ENCODE measurements around the gene SRCIN1.

Gene SRCIN1

DNA sequence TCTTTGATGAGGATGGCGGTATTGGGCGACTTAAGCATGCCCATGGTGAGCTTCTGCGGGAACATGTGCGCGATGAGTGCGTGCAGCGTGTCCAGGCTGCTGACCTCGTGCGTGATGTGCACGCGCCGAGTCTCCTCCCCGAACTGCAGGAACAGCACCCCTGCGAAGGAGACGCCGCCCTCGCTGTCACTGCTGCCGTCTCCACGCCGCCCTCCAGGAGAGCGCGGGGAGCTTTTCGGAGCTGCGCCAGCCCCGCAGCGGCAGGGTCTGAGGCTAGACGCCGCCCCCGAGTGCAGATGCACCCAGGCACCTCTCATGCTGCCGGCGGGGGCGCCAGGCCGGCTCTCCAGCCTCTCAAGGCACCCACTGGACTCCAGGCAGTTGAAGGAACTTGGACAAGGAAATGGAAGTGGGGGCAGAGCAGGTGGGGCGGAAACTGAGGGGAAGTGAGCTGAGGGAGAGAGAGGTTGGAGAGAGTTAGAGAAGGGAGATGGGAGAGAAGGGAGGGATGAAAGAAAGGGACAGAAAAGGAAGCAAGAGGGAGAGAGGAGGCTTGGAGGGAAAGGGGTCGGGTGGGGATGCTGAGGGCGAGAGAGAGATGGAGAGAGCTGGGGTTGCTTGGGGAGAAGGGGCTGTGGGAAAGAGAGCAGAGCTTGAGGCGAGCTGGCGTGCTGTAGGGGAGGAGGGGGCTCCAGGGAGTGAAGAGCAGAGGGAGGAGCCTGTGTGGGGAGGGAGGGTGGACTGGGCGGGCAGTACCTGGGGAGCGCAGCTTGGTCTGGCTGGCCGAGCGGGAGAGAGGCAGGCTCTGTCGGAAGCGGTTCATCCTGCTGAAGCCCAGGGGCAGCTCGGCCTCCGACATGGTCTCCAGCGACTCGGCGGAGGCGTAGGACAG, 42.1 kb downstream of the SRCIN1 start:
- H2BK120ac ChIP-seq (ENCODE audit: low read depth, low read length) = no peak overlapping the region

DNA sequence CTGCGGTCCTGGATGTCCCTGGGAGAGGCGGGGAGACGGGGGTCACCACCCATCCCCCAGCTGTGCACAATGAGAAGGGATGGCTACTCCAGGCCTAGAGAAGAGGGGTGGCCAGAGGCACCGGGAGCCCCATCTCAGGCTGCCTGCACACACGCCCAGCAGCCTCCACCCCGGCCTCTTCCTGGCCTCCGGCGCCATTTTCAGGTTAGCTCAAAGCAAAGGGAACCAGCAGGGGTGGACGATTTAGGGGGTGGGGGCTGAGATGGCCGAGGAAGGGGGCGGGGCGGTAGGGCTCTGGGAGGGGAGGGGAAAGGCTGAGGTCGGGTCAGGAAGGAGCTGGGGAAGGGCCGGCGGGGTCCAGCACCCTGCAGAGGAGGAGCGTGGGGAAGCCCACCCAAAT, 42.8 kb downstream of the SRCIN1 start:
- peaks cover 88 to 93% of the 10 kb centered on the region in 2 experiments for H3K27me3 ChIP-seq (ENCODE audit: control insufficient read depth in 1 of 2, insufficient read depth in 1 of 2, low read length in 2 of 2)
- no peak overlapping the region for H2AFZ ChIP-seq (ENCODE audit: low read depth, low read length)
- no peak overlapping the region for H3K4ac ChIP-seq (ENCODE audit: low read depth in 1 of 2, low read length in 2 of 2)
- H3K14ac ChIP-seq (ENCODE audit: low read length in 2 of 2) = no peak overlapping the region
- WGBS = 4% methylated on average over 11 of the region's 16 CpGs
- no peak overlapping the region for H4K8ac ChIP-seq (ENCODE audit: low read length)
- no peaks in the 10 kb centered on the region for H3K9me3 ChIP-seq (ENCODE audit: control insufficient read depth, low read length)
- no peak overlapping the region for H3K9ac ChIP-seq (ENCODE audit: low read length)
- no peak overlapping the region for H3K27ac ChIP-seq (ENCODE audit: low read length, poor library complexity, severe bottlenecking)
- no peak overlapping the region for H3K23ac ChIP-seq (ENCODE audit: low read length in 2 of 2)
- H3K79me1 ChIP-seq (replicated peaks; ENCODE audit: low read length, poor library complexity, severe bottlenecking) = no peaks in the 10 kb centered on the region
- no peaks in the 10 kb centered on the region for H3K36me3 ChIP-seq (ENCODE audit: control insufficient read depth in 1 of 2, insufficient read depth in 2 of 2, low read depth in 1 of 2, low read length in 2 of 2)
- no peak overlapping the region for H3K4me3 ChIP-seq (ENCODE audit: insufficient read depth in 1 of 2, low read depth in 1 of 2, low read length in 2 of 2)
- no peak overlapping the region for H2BK12ac ChIP-seq (ENCODE audit: low read length in 2 of 2)
- no peak overlapping the region for H2BK120ac ChIP-seq (ENCODE audit: low read depth, low read length)
- H2BK15ac ChIP-seq (ENCODE audit: low read depth, poor library complexity, severe bottlenecking) = no peak overlapping the region
- H3K4me1 ChIP-seq (ENCODE audit: control insufficient read depth, insufficient read depth, low read depth, low read length) = peaks cover 20% of the 10 kb centered on the region
- H4K91ac ChIP-seq (ENCODE audit: low read length) = no peak overlapping the region
- no peak overlapping the region for H2AK5ac ChIP-seq (ENCODE audit: low read length, severe bottlenecking)
- H3K4me2 ChIP-seq (ENCODE audit: low read length, poor library complexity, severe bottlenecking) = no peak overlapping the region
- H2BK5ac ChIP-seq (ENCODE audit: low read depth, low read length, poor library complexity, severe bottlenecking) = no peak overlapping the region
- no peak overlapping the region for H3K18ac ChIP-seq (ENCODE audit: low read depth in 1 of 2, low read length in 2 of 2)
- no peak for DNase-seq

More for the DNA sequence above, 42.1 kb downstream of the SRCIN1 start:
- no peak overlapping the region for H3K23ac ChIP-seq (ENCODE audit: low read length in 2 of 2)
- no peak overlapping the region for H4K91ac ChIP-seq (ENCODE audit: low read length)
- no peak overlapping the region for H2BK5ac ChIP-seq (ENCODE audit: low read depth, low read length, poor library complexity, severe bottlenecking)
- no peak overlapping the region for H2AFZ ChIP-seq (ENCODE audit: low read depth, low read length)
- peak overlapping the region in 1 of 2 experiments; percentile 2 for H3K4me3 ChIP-seq (ENCODE audit: insufficient read depth in 1 of 2, low read depth in 1 of 2, low read length in 2 of 2)
- no peaks in the 10 kb centered on the region for H3K9me3 ChIP-seq (ENCODE audit: control insufficient read depth, low read length)
- H2BK12ac ChIP-seq (ENCODE audit: low read length in 2 of 2) = no peak overlapping the region
- H4K8ac ChIP-seq (ENCODE audit: low read length) = no peak overlapping the region
- H2BK15ac ChIP-seq (ENCODE audit: low read depth, poor library complexity, severe bottlenecking) = no peak overlapping the region
- no peak for DNase-seq
- no peak overlapping the region for H3K18ac ChIP-seq (ENCODE audit: low read depth in 1 of 2, low read length in 2 of 2)
- WGBS = 3% methylated on average over 50 of the region's 50 CpGs
- H3K27ac ChIP-seq (ENCODE audit: low read length, poor library complexity, severe bottlenecking) = no peak overlapping the region
- H2AK5ac ChIP-seq (ENCODE audit: low read length, severe bottlenecking) = no peak overlapping the region
- peak overlapping the region in 1 of 2 experiments; percentile 50 for H3K14ac ChIP-seq (ENCODE audit: low read length in 2 of 2)
- no peaks in the 10 kb centered on the region for H3K36me3 ChIP-seq (ENCODE audit: control insufficient read depth in 1 of 2, insufficient read depth in 2 of 2, low read depth in 1 of 2, low read length in 2 of 2)
- no peaks in the 10 kb centered on the region for H3K79me1 ChIP-seq (replicated peaks; ENCODE audit: low read length, poor library complexity, severe bottlenecking)
- no peak overlapping the region for H3K9ac ChIP-seq (ENCODE audit: low read length)
- peaks cover 92 to 98% of the 10 kb centered on the region in 2 experiments for H3K27me3 ChIP-seq (ENCODE audit: control insufficient read depth in 1 of 2, insufficient read depth in 1 of 2, low read length in 2 of 2)
- H3K4me2 ChIP-seq (ENCODE audit: low read length, poor library complexity, severe bottlenecking) = no peak overlapping the region
- H3K4ac ChIP-seq (ENCODE audit: low read depth in 1 of 2, low read length in 2 of 2) = no peak overlapping the region
- H3K4me1 ChIP-seq (ENCODE audit: control insufficient read depth, insufficient read depth, low read depth, low read length) = peaks cover 14% of the 10 kb centered on the region

DNA sequence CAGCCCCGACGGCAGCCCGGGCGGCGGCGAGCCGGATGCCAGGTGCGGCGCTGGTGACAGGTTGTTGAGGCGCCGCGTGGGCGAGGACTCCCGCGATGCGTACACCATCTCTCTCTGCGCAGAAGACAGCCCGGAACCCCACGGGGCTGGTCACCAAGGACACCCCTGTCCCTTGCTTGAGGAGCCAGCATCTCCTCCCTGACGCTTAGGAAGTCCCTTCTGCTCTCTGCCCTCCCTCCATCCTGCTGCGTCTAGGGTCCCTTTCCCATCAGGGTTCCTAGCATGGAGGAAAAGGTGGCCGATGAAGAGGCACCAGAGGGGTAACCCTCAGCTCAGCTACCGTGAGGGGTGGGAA, 43.6 kb downstream of the SRCIN1 start:
- Histone ChIP-seq H3K9me3 (ENCODE audit: control insufficient read depth, low read length) (no peaks in the 10 kb centered on the region), H3K36me3 (ENCODE audit: control insufficient read depth in 1 of 2, insufficient read depth in 2 of 2, low read depth in 1 of 2, low read length in 2 of 2) (no peaks in the 10 kb centered on the region), H2AFZ (ENCODE audit: low read depth, low read length) (no peak overlapping the region), H4K8ac (ENCODE audit: low read length) (no peak overlapping the region), H2BK5ac (ENCODE audit: low read depth, low read length, poor library complexity, severe bottlenecking) (no peak overlapping the region), H3K23ac (ENCODE audit: low read length in 2 of 2) (peak overlapping the region in 1 of 2 experiments; percentile 46), H2BK12ac (ENCODE audit: low read length in 2 of 2) (no peak overlapping the region), H3K9ac (ENCODE audit: low read length) (no peak overlapping the region), H2BK120ac (ENCODE audit: low read depth, low read length) (no peak overlapping the region), H3K4me2 (ENCODE audit: low read length, poor library complexity, severe bottlenecking) (no peak overlapping the region), H3K14ac (ENCODE audit: low read length in 2 of 2) (no peak overlapping the region), H3K4ac (ENCODE audit: low read depth in 1 of 2, low read length in 2 of 2) (no peak overlapping the region), H3K27ac (ENCODE audit: low read length, poor library complexity, severe bottlenecking) (no peak overlapping the region), H2BK15ac (ENCODE audit: low read depth, poor library complexity, severe bottlenecking) (no peak overlapping the region), H3K27me3 (ENCODE audit: control insufficient read depth in 1 of 2, insufficient read depth in 1 of 2, low read length in 2 of 2) (peaks cover 86 to 88% of the 10 kb centered on the region in 2 experiments), H3K4me1 (ENCODE audit: control insufficient read depth, insufficient read depth, low read depth, low read length) (peaks cover 23% of the 10 kb centered on the region), H3K18ac (ENCODE audit: low read depth in 1 of 2, low read length in 2 of 2) (no peak overlapping the region), H3K4me3 (ENCODE audit: insufficient read depth in 1 of 2, low read depth in 1 of 2, low read length in 2 of 2) (no peak overlapping the region), H2AK5ac (ENCODE audit: low read length, severe bottlenecking) (no peak overlapping the region), H4K91ac (ENCODE audit: low read length) (no peak overlapping the region), H3K79me1 (replicated peaks; ENCODE audit: low read length, poor library complexity, severe bottlenecking) (no peaks in the 10 kb centered on the region)
- DNase-seq = no peak
- WGBS = 5% methylated on average over 20 of the region's 23 CpGs

DNA sequence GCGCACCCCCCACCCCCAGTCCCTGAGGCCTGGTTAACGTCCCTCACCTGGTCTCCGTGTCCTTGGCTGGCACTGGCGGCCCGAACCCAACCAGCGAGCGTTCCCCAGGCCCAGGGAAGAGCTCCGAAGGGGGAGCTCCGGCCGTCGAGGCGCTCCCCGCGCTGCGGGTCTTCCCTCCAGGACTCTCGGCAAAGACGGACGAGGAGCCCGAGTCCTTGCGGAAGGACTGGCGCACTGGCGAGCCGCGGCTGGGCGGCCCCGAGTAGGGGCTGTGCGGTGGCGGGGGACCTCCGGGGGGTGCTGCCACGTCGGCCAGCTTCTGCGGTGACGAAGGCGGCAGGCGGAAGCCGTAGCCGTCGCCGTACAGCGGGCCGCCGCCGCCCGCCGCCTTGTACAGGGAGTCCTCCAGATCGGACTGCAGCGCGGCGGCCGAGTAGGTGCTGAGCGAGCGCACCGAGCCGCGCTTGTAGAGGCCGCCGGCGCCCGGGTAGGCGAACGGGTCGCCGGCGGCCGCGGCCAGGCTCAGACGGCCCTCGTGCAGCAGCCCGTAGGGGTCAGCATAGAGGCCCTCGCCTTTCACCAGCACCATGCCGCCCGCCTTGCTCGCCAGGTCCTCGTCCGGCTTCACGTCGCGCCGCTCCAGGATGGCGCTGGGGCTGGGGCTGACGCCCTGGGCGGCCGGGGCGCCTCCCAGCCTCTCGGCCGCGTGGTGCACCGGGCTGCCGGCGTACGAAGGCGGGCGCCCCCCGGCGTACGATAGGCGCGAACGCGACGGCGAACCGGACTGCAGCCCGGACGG, 44.1 kb downstream of the SRCIN1 start:
- Histone ChIP-seq H3K9ac (ENCODE audit: low read length) (no peak overlapping the region), H3K4ac (ENCODE audit: low read depth in 1 of 2, low read length in 2 of 2) (no peak overlapping the region), H3K23ac (ENCODE audit: low read length in 2 of 2) (no peak overlapping the region), H3K27me3 (ENCODE audit: control insufficient read depth in 1 of 2, insufficient read depth in 1 of 2, low read length in 2 of 2) (peaks cover 80 to 88% of the 10 kb centered on the region in 2 experiments), H3K4me3 (ENCODE audit: insufficient read depth in 1 of 2, low read depth in 1 of 2, low read length in 2 of 2) (no peak overlapping the region), H3K14ac (ENCODE audit: low read length in 2 of 2) (no peak overlapping the region), H2AK5ac (ENCODE audit: low read length, severe bottlenecking) (no peak overlapping the region), H3K18ac (ENCODE audit: low read depth in 1 of 2, low read length in 2 of 2) (no peak overlapping the region), H4K91ac (ENCODE audit: low read length) (no peak overlapping the region), H3K4me2 (ENCODE audit: low read length, poor library complexity, severe bottlenecking) (no peak overlapping the region), H2BK5ac (ENCODE audit: low read depth, low read length, poor library complexity, severe bottlenecking) (no peak overlapping the region), H2AFZ (ENCODE audit: low read depth, low read length) (no peak overlapping the region), H4K8ac (ENCODE audit: low read length) (no peak overlapping the region), H3K4me1 (ENCODE audit: control insufficient read depth, insufficient read depth, low read depth, low read length) (peaks cover 23% of the 10 kb centered on the region), H3K27ac (ENCODE audit: low read length, poor library complexity, severe bottlenecking) (no peak overlapping the region), H2BK12ac (ENCODE audit: low read length in 2 of 2) (no peak overlapping the region), H3K79me1 (replicated peaks; ENCODE audit: low read length, poor library complexity, severe bottlenecking) (no peaks in the 10 kb centered on the region), H2BK15ac (ENCODE audit: low read depth, poor library complexity, severe bottlenecking) (no peak overlapping the region), H3K36me3 (ENCODE audit: control insufficient read depth in 1 of 2, insufficient read depth in 2 of 2, low read depth in 1 of 2, low read length in 2 of 2) (no peaks in the 10 kb centered on the region), H3K9me3 (ENCODE audit: control insufficient read depth, low read length) (no peaks in the 10 kb centered on the region), H2BK120ac (ENCODE audit: low read depth, low read length) (no peak overlapping the region)
- no peak for DNase-seq
- WGBS = 4% methylated on average over 84 of the region's 105 CpGs
